Raji (cell line): ENCODE data around the gene SCT.

Experiments
- POLR2A ChIP-seq: IDR thresholded peaks from 2 replicates; pipeline ENCODE4 v1.6.1; 2011; ENCODE audit warnings: low read depth, low read length, control low read depth; ENCODE audit not compliant: insufficient read depth

SCT gene

GRCh38 chr11:608791-609251 lies 18.2 kb downstream of the SCT start:
- TF ChIP-seq POLR2A, result no peak

DNA sequence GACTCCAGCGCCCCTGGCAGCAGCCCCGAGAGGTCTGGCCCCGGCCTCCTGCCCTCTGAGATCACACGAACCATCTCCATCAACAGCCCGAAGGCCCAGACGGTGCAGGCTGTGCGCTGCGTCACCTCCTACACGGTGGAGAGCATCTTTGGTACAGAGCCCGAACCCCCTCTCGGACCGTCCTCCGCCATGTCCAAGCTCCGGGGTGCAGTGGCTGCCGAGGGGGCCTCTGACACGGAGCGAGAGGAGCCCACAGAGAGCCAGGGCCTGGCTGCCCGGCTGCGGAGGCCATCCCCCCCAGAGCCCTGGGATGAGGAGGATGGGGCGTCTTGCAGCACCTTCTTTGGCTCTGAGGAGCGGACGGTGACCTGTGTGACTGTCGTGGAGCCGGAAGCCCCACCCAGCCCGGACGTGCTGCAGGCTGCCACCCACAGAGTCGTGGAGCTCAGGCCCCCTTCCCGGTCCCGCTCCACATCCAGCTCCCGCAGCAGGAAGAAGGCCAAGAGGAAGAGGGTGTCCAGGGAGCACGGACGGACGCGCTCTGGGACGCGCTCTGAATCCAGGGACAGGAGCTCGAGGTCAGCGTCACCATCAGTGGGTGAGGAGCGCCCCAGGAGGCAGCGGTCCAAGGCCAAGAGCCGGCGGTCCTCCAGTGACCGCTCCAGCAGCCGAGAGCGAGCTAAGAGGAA lies 18.9 kb downstream of the SCT start:
- no peak for TF ChIP-seq POLR2A

DNA sequence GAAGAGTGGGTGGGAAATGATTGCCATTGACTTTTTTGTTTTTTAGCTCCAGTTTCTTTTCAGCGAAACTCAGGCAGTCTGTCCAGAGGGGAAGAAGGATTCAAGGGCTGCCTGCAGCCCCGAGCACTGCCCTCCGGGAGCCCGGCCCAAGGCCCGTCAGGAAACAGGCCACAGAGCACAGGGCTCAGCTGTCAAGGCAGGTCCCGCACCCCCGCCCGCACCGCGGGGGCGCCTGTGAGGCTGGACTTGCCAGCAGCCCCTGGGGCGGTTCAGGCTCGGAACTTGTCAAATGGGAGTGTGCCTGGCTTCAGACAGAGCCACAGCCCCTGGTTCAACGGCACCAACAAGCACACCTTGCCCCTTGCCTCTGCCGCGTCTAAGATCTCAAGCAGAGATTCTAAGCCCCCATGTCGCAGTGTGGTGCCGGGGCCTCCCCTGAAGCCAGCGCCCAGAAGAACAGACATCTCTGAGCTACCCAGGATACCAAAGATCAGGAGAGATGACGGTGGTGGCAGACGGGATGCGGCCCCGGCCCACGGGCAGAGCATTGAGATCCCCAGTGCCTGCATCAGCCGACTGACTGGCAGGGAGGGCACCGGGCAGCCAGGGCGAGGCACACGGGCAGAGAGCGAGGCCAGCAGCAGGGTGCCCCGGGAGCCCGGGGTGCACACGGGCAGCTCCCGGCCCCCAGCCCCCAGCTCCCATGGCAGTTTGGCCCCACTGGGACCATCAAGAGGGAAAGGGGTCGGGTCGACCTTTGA lies 19.8 kb downstream of the SCT start:
- TF ChIP-seq POLR2A, result no peak

DNA sequence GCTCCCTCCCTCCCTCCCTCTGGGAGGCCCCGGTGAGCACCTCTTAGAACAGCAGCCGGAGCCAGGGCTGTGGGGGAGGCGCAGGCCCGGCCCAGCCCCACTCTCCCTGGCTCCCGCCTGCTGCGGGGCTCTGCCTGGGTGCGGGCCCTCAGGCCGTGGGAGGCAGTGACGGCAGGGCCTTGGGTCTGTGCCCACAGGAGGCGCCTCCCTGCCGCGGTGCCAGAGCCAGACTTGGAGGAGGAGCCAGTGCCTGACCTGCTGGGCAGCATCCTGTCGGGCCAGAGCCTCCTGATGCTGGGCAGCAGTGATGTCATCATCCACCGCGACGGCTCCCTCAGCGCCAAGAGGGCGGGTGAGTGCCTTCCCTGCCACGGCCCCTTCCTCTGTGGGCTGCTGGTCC lies 20.7 kb downstream of the SCT start:
- no peak for TF ChIP-seq POLR2A

GRCh38 chr11:605286-606129 lies 21.5 kb downstream of the SCT start:
- no peak for TF ChIP-seq POLR2A

DNA sequence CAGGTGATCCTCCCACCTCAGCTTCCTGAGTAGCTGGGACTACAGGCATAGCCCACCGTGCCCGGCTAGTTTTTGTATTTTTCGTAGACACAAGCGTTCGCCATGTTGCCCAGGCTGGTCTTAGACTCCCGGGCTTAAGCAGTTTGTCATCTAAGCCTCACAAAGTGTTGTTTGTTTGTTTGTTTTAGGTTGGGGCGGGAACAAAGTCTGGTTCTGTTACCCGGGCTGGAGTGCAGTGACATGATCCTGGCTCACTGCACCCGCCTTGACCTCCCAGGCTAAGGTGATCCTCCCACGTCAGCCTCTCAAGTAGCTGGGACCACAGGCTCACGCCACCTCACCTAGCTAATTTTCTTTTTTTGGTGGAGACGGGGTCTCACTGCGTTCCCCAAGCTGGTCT lies 23.8 kb downstream of the SCT start:
- TF ChIP-seq POLR2A, result no peak

- TF ChIP-seq POLR2A, result no peak
Observed at GRCh38 chr11:601573-602245, 25.3 kb downstream of the SCT start.

DNA sequence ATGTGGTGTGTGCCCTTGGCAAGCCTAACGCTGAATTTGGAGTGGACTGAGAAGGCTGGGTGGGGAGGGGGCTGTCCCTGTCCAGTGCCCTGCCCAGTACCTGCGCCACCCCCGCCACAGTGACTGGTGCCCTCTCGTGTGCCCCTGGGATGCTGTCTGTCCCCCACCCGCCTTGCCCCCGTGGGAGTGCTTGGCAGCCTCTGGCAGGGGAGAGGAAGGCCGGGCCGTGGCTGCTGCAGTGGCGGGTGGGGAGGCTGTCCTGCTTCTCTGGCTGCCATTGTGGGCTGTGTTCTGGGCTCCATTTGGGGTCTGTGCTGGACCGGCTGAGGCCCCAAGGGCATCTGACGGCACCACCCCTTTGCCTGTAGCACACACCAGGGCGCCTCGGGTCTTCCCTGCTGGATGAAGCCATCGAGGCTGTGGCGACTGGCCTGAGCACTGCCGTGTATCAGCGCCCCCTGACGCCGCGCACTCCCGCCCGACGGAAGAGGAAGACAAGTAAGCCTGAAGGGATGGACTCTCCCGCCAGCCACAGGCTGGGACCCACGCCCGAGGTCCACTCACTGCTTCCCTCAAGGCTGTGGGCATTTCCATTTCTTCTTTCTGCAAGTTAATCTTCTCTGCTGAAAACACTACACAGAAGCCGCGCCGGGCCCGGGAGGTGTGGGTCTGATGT lies 28.8 kb downstream of the SCT start:
- TF ChIP-seq POLR2A, result no peak

DNA sequence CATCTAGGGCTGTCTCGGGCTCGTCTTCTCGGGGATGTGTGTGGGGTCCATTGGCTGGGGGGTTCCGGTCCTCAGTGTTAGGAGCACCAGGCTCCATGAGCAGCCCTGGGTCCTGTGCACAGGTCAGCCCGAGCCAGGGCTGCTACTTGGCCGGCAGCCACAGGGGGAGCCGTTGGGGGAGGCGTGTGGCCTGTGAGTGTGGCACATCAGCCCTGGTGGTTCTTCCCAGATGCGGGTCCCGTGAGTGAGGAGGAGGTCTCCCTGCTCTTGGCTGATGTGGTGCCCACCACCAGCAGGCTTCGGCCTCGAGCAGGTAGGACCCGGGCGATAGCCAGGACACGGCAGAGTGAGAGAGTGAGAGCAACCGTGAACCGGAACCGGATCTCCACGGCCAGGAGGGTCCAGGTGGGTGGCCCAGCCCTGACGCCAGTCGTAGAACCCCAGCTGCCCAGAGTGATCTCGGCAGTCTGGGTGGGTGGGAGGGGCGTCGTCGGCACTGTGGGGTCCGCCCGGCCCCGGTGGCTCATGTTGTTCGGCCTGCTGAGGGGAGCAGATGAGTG lies 29.7 kb downstream of the SCT start:
- no peak for TF ChIP-seq POLR2A

GRCh38 chr11:596374-596773 lies 30.6 kb downstream of the SCT start:
- TF ChIP-seq POLR2A, result no peak

DNA sequence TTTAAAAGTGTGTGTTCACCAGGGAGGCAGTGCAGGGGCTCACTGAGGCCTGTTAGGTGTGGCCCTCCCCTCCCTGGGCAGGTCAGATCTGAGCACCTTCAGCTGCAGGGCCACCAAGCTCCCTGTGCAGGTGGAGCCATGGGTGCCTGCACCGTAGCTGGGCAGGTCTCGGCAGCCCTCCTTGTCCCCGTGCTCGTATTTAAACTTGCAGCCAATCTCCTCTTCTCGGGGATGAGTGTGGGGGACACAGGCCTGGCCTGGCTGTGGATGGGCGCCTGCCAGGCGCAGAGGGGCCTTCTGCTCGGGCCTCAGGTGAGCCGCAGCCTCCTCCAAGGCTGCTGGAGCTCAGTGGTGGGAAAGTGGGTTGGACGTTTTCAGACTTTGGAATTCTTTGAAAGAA lies 31.6 kb downstream of the SCT start:
- TF ChIP-seq POLR2A, result no peak

GRCh38 chr11:593347-593746 lies 33.6 kb downstream of the SCT start:
- no peak for TF ChIP-seq POLR2A

GRCh38 chr11:592918-593317 lies 34.1 kb downstream of the SCT start:
- no peak for TF ChIP-seq POLR2A

GRCh38 chr11:592501-592900 lies 34.5 kb downstream of the SCT start:
- TF ChIP-seq POLR2A, result no peak
